PFSK-1 (cell line): Measurements from ENCODE around the gene LIN28B.

Experiments
- FOXP2 ChIP-seq: optimal IDR thresholded peaks from 2 replicates; pipeline ENCODE3; 2011; ENCODE audit warnings: borderline replicate concordance, control low read depth, inconsistent platforms; ENCODE audit not compliant: insufficient read depth; ENCODE audit errors: extremely low read length, extremely low read depth
- POLR2AphosphoS5 ChIP-seq: IDR thresholded peaks from 2 replicates; pipeline ENCODE4 v1.6.1; 2012; ENCODE audit warnings: low read depth, mild to moderate bottlenecking, control low read depth, low read length, moderate library complexity
- SIN3A ChIP-seq: IDR thresholded peaks from 2 replicates; pipeline ENCODE4 v1.6.1; 2012; ENCODE audit warnings: mild to moderate bottlenecking, low read length, moderate library complexity, borderline replicate concordance; ENCODE audit not compliant: insufficient read depth
- TAF1 ChIP-seq: IDR thresholded peaks from 2 replicates; pipeline ENCODE4 v1.6.1; 2012; ENCODE audit warnings: low read length, control low read depth, borderline replicate concordance; ENCODE audit not compliant: insufficient read depth
- TF ChIP-seq, protein P1 (sequence below), 2 experiments: IDR thresholded peaks; 2 replicates each; pipeline versions ENCODE4 v1.6.1 to v1.8.0; 2011 to 2012; ENCODE audit warnings: low read depth in 2 of 2, low read length in 2 of 2, control low read depth in 1 of 2, inconsistent platforms in 1 of 2, mild to moderate bottlenecking in 1 of 2, moderate library complexity in 1 of 2; ENCODE audit not compliant: insufficient read depth in 1 of 2

LIN28B gene

GRCh38 chr6:105106260-105106659, 149.4 kb downstream of the LIN28B start:
- no peak for TF ChIP-seq POLR2AphosphoS5
- no peak for TF ChIP-seq FOXP2
- no peak for TF ChIP-seq SIN3A
- TF ChIP-seq TAF1: no peak
- TF ChIP-seq, protein P1, sequence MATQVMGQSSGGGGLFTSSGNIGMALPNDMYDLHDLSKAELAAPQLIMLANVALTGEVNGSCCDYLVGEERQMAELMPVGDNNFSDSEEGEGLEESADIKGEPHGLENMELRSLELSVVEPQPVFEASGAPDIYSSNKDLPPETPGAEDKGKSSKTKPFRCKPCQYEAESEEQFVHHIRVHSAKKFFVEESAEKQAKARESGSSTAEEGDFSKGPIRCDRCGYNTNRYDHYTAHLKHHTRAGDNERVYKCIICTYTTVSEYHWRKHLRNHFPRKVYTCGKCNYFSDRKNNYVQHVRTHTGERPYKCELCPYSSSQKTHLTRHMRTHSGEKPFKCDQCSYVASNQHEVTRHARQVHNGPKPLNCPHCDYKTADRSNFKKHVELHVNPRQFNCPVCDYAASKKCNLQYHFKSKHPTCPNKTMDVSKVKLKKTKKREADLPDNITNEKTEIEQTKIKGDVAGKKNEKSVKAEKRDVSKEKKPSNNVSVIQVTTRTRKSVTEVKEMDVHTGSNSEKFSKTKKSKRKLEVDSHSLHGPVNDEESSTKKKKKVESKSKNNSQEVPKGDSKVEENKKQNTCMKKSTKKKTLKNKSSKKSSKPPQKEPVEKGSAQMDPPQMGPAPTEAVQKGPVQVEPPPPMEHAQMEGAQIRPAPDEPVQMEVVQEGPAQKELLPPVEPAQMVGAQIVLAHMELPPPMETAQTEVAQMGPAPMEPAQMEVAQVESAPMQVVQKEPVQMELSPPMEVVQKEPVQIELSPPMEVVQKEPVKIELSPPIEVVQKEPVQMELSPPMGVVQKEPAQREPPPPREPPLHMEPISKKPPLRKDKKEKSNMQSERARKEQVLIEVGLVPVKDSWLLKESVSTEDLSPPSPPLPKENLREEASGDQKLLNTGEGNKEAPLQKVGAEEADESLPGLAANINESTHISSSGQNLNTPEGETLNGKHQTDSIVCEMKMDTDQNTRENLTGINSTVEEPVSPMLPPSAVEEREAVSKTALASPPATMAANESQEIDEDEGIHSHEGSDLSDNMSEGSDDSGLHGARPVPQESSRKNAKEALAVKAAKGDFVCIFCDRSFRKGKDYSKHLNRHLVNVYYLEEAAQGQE (IDR thresholded peaks at IDR 0.05; ENCODE audit: insufficient read depth in 1 of 2, low read depth in 2 of 2, low read length in 2 of 2): no peak

DNA sequence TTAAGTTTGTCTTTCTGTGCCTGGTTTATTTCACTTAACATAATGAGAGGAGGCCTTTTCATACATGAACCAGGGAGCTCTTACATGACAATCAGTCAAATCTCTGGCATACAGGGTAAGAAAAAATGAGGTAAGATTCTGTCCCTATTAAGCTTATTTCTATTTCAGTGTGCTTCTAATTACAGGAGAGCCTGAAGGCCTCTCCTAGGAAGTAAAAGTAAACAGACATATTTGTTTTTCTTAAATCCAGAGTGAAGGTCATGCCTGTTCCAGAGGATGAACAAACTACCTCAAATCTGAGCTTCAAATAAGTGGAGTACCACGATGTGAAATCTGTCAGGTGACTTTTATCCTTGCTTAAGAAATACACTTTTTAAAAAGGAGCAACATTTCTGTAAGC, 150.3 kb downstream of the LIN28B start:
- TF ChIP-seq, protein P1 (IDR thresholded peaks at IDR 0.05; ENCODE audit: insufficient read depth in 1 of 2, low read depth in 2 of 2, low read length in 2 of 2): no peak
- TF ChIP-seq FOXP2 (no peak), TAF1 (no peak), SIN3A (no peak), POLR2AphosphoS5 (no peak)

DNA sequence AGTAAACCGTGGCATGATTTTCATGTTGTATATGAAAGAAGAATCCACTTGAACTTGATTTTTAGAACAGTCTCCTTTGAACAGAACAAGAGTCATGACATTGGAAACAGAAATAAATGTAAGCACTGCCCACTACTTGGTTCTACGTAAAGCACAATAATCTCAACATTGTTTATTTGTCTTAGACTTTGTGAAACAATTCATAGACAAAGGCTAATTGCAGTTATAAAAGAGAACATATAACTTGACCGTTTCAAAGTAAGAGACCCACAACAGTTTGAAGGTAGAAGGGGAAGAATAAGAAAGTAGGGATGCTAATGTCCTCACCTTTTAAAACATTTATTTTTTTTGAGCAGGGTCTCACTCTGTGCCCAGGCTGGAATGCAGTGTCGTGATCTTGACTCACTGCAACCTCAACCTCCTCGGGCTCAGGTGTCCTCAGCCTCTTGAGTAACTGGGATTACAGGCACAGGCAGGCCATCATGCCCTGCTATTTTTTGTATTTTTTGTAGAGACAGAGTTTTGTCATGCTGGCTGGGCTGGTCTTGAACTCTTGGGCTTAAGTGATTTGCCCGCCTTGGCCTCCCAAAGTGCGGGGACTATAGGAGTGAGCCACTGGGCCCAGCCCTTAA, 151.8 kb downstream of the LIN28B start:
- no peak for TF ChIP-seq FOXP2
- TF ChIP-seq TAF1: no peak
- no peak for TF ChIP-seq SIN3A
- TF ChIP-seq POLR2AphosphoS5: no peak

DNA sequence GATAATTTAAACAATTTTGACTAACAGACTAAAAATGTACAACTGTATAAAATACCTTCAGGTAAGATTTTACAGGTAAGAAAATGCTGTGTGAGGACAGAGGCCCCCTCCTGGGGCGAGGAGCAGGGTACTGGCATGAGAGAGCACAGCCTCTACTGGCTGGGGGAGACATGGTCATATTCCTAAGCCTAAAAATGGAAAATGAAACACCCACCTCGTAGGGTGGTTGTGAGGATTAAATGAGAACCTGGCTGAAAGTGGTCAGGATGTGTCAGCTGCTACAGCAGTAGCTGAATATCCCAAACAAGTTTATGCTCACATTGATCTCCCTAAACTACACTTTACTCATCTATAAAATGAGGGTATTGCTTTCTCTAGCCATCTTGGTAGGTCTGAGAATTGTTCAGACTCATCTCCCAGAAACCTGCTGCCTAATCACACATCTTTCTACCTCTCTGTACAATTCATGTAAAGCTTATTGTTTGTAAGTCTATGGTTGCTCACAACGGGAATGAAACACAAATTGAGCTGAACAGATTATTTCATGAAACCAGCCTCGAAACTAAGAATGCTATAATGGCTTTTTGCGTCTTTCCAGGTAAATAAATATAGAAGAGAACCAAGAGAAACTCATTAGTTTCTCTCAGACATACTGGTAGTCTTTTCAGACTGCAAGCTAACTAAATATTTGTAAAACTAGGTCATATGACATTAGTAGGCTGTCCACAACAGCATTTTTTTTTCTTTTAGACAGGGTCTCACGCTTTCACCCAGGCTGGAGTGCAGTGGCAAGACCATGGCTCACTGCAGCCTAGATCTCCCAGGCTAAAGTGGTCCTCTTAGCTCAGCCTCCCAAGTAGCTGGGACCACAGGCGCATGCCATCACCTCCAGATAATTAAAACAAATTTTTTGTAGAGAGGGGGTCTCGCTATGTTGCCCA, 153.3 kb downstream of the LIN28B start:
- TF ChIP-seq FOXP2 (no peak), POLR2AphosphoS5 (no peak), SIN3A (no peak), TAF1 (no peak)
- TF ChIP-seq, protein P1 (IDR thresholded peaks at IDR 0.05; ENCODE audit: insufficient read depth in 1 of 2, low read depth in 2 of 2, low read length in 2 of 2): no peak

DNA sequence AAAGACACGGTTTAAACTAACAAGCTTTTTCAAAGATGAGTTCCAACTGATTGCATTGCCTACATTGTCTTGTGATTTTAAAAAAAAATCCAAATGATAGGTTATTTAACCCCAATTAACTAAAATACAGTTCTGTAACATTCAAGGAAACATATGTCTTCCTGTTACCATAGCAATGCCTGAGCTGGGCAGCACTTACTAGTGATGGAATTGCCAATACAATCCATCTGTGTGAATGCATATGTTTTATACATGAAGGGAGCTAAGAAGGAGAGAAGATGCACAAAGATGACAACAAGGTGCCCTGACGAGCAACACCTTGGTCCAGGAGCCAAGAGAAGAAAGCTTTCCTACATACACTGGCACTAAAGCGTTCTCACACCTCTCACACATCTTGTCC, 154.2 kb downstream of the LIN28B start:
- TF ChIP-seq, protein P1 (IDR thresholded peaks at IDR 0.05; ENCODE audit: insufficient read depth in 1 of 2, low read depth in 2 of 2, low read length in 2 of 2): no peak
- no peak for TF ChIP-seq FOXP2
- TF ChIP-seq POLR2AphosphoS5: no peak
- no peak for TF ChIP-seq SIN3A
- no peak for TF ChIP-seq TAF1
